Panc1 (cell line): ENCODE measurements around the gene PDE10A. TPM values are rescaled to one million over a fixed set of nuclear protein-coding genes. Genes with fewer than 3 reads are reported as not detected.
A peak's percentile ranks its signal among the peaks of the same experiment; 100 is the strongest.

ENCODE experiments used
- ATAC-seq: fragments of 200-7000 bp; cut with Tn5 transposase; 2 replicates; pipeline ENCODE4 v1.9.1; 2020; ENCODE audit warnings: mild to moderate bottlenecking, moderate library complexity
- BruUV-seq: library from RNA; stranded (reverse); fragments of 400-500 nt; replicated peaks from 2 replicates; lab custom pipeline; 2021; lab: Mats Ljungman, UMichigan
- CTCF ChIA-PET: fragments of 300-600 bp; sonication (Branson Sonifier 250); formaldehyde crosslinking; loops from one replicate; lab custom pipeline; 2022; ENCODE audit warnings: antibody characterized with exemption; lab: Charles Lee
- POLR2A ChIA-PET: fragments of 300-600 bp; sonication (Branson Sonifier 250); formaldehyde crosslinking; loops from one replicate; lab custom pipeline; 2022; ENCODE audit warnings: antibody characterized with exemption; lab: Charles Lee
- DNase-seq: peaks from one replicate; pipeline ENCODE4 v3.0.0-alpha.2; 2010; ENCODE audit warnings: low read depth, low spot score
- H3K27ac ChIP-seq: 2 replicates; pipeline ENCODE4 v1.5.1; 2011; ENCODE audit warnings: mild to moderate bottlenecking, low read length, inconsistent platforms
- H3K27me3 ChIP-seq: fragments of 200-500 bp; sonication (Bioruptor generic); 2 replicates; pipeline ENCODE4 v1.6.0; 2014; ENCODE audit warnings: low read length, inconsistent platforms; ENCODE audit not compliant: control insufficient read depth, insufficient read depth
- H3K36me3 ChIP-seq: fragments of 200-500 bp; sonication (Bioruptor generic); 2 replicates; pipeline ENCODE4 v1.5.1; 2014; ENCODE audit warnings: inconsistent platforms, mild to moderate bottlenecking, low read length, moderate library complexity; ENCODE audit not compliant: control insufficient read depth, insufficient read depth
- H3K4me1 ChIP-seq: 2 replicates; pipeline ENCODE4 v1.5.1; 2011; ENCODE audit warnings: inconsistent platforms, mild to moderate bottlenecking, low read length, moderate library complexity; ENCODE audit not compliant: control insufficient read depth, insufficient read depth
- H3K4me3 ChIP-seq, 2 experiments: 2 replicates each; pipeline ENCODE4 v1.5.1; 2011 to 2012; ENCODE audit warnings: low read depth in 2 of 2, low read length in 2 of 2, mild to moderate bottlenecking in 2 of 2, inconsistent platforms in 1 of 2, moderate library complexity in 1 of 2
- H3K9me3 ChIP-seq: fragments of 200-500 bp; sonication (Bioruptor generic); 2 replicates; pipeline ENCODE4 v1.5.1; 2014; ENCODE audit warnings: low read depth, mild to moderate bottlenecking, inconsistent platforms, low read length, moderate library complexity; ENCODE audit not compliant: control insufficient read depth, insufficient read depth
- CTCF ChIP-seq: fragments of 450-650 bp; IDR thresholded peaks from 2 replicates; pipeline ENCODE4 v1.5.1; 2017; ENCODE audit warnings: mild to moderate bottlenecking
- POLR2AphosphoS5 ChIP-seq: IDR thresholded peaks from 2 replicates; pipeline ENCODE4 v1.6.1; 2012; ENCODE audit warnings: mild to moderate bottlenecking, low read depth, low read length, moderate library complexity
- REST ChIP-seq, 2 experiments: IDR thresholded peaks; 2 replicates each; pipeline ENCODE4 v1.6.1; 2011 to 2012; ENCODE audit warnings: low read depth in 2 of 2, control low read depth in 1 of 2, low read length in 1 of 2, mild to moderate bottlenecking in 1 of 2, moderate library complexity in 1 of 2; ENCODE audit not compliant: insufficient read depth in 1 of 2
- SIN3A ChIP-seq: IDR thresholded peaks from 2 replicates; pipeline ENCODE4 v1.6.1; 2012; ENCODE audit warnings: low read depth, mild to moderate bottlenecking, low read length, moderate library complexity, borderline replicate concordance; ENCODE audit not compliant: insufficient read depth
- TCF7L2 ChIP-seq: IDR thresholded peaks from 2 replicates; pipeline ENCODE4 v1.6.1; 2011; ENCODE audit warnings: mild to moderate bottlenecking, low read depth, low read length, inconsistent platforms
- in situ Hi-C: cut with HindIII; loops from 2 replicates; pipeline ENCODE4 v1.10.0; 2016; ENCODE audit warnings: low sequenced_read_pairs, low pct_unique_long_range_greater_than_20kb
- intact Hi-C: fragments of 100-400 bp; cut with micrococcal nuclease; formaldehyde crosslinking; loops from one replicate; pipeline ENCODE4 v1.10.0; 2022; ENCODE audit not compliant: unreplicated experiment
- total RNA-seq: library from RNA; stranded (reverse); gene quantifications from one replicate; pipeline ENCODE4 v1.2.1, GENCODE V29; 2021; ENCODE audit not compliant: unreplicated experiment

The PDE10A gene
- total RNA-seq, 1 experiment from 2014 or later: 27.8 TPM

GRCh38 chr6:165656581-165657324, 6.3 kb downstream of the PDE10A start:
- ChIA-PET POLR2A (interaction anchor here (0.5 kb wide), 1 partner anchor 36 kb away, joined by 3 read pairs; no protein-coding TSS in a partner anchor), CTCF (no interaction called here)
- TF ChIP-seq REST (IDR thresholded peaks at IDR 0.05; ENCODE audit: insufficient read depth in 1 of 2, low read depth in 2 of 2, low read length in 1 of 2) (no peak), POLR2AphosphoS5 (no peak), CTCF (no peak), TCF7L2 (no peak), SIN3A (no peak)
- H3K27ac ChIP-seq: peak overlapping the region; percentile 57
- no peak overlapping the region for H3K4me3 ChIP-seq
- H3K36me3 ChIP-seq: no peaks in the 10 kb centered on the region; the same call in 1 of the 2 replicates
- in situ Hi-C loops: no loop called here
- peaks cover 60% of the 10 kb centered on the region for H3K4me1 ChIP-seq
- ATAC-seq: no peak
- TSS peak; percentile 16 for BruUV-seq
- H3K9me3 ChIP-seq: no peaks in the 10 kb centered on the region
- intact Hi-C loops: no loop called here
- H3K27me3 ChIP-seq: no peaks in the 10 kb centered on the region
- DNase-seq: no peak

GRCh38 chr6:165655191-165655590, 7.8 kb downstream of the PDE10A start:
- TF ChIP-seq REST (IDR thresholded peaks at IDR 0.05; ENCODE audit: insufficient read depth in 1 of 2, low read depth in 2 of 2, low read length in 1 of 2) (no peak), SIN3A (no peak), CTCF (no peak), POLR2AphosphoS5 (no peak), TCF7L2 (no peak)
- no peak overlapping the region for H3K27ac ChIP-seq
- peaks cover 63% of the 10 kb centered on the region for H3K4me1 ChIP-seq
- in situ Hi-C loops: no loop called here
- no peaks in the 10 kb centered on the region for H3K9me3 ChIP-seq
- ATAC-seq (no peak), DNase-seq (no peak)
- no peaks in the 10 kb centered on the region for H3K27me3 ChIP-seq
- no peaks in the 10 kb centered on the region; the same call in 1 of the 2 replicates for H3K36me3 ChIP-seq
- ChIA-PET CTCF (no interaction called here), POLR2A (no interaction called here)
- no peak overlapping the region for H3K4me3 ChIP-seq
- intact Hi-C loops: no loop called here
- BruUV-seq: no TSS peak
